HFFc6 (cell line): ENCODE data around the gene PGM5. TPM values are rescaled to one million over a fixed set of nuclear protein-coding genes. Genes with fewer than 3 reads are reported as not detected.

Source experiments
- DNase-seq: peaks from one replicate; pipeline ENCODE4 v3.0.0-alpha.2; 2018
- H3K27ac Mint-ChIP-seq: 2 replicates; pipeline ENCODE4 v1.8.0; 2020; ENCODE audit warnings: mild to moderate bottlenecking, mixed read lengths
- H3K27me3 Mint-ChIP-seq: 2 replicates; pipeline ENCODE4 v1.8.0; 2021; ENCODE audit warnings: mild to moderate bottlenecking, moderate library complexity, mixed read lengths; ENCODE audit not compliant: insufficient read depth
- H3K36me3 Mint-ChIP-seq: 2 replicates; pipeline ENCODE4 v1.8.0; 2021; ENCODE audit warnings: low read depth, mixed read lengths
- H3K4me1 Mint-ChIP-seq: 2 replicates; pipeline ENCODE4 v1.8.0; 2020; ENCODE audit warnings: low read depth, mixed read lengths
- H3K4me3 Mint-ChIP-seq: 2 replicates; pipeline ENCODE4 v1.8.0; 2020; ENCODE audit warnings: mild to moderate bottlenecking, moderate library complexity, mixed read lengths
- H3K9me3 Mint-ChIP-seq: 2 replicates; pipeline ENCODE4 v1.8.0; 2020; ENCODE audit warnings: mild to moderate bottlenecking, mixed read lengths
- total RNA-seq, 6 experiments: library from RNA; stranded (reverse); fragmentation: NEBNext Ultra II Directional; extraction: Animal tissue kit (Norgen Biotek cat#: 25700); gene quantifications; 2 replicates in 1 of 6; 3 replicates in 5 of 6; pipeline ENCODE4 v1.2.3, GENCODE V29; 2021
- TF ChIP-seq, protein P1 (sequence below): fragments of 200-600 bp; sonication (generic); IDR thresholded peaks from 2 replicates; pipeline ENCODE4 v1.5.0; 2021; ENCODE audit warnings: antibody characterized with exemption, mild to moderate bottlenecking

The PGM5 gene
- total RNA-seq, 6 experiments from 2014 or later: 0.24 to 0.85 (median 0.35) TPM; not detected in 1

GRCh38 chr9:68523367-68523936 lies 167.0 kb downstream of the PGM5 start:
- peaks cover 2% of the 10 kb centered on the region for H3K27me3 Mint-ChIP-seq
- no peaks in the 10 kb centered on the region for H3K4me1 Mint-ChIP-seq
- peaks cover 8% of the 10 kb centered on the region for H3K9me3 Mint-ChIP-seq
- no peaks in the 10 kb centered on the region for H3K36me3 Mint-ChIP-seq
- no peak overlapping the region for H3K27ac Mint-ChIP-seq
- H3K4me3 Mint-ChIP-seq: no peak overlapping the region
- TF ChIP-seq, protein P1, sequence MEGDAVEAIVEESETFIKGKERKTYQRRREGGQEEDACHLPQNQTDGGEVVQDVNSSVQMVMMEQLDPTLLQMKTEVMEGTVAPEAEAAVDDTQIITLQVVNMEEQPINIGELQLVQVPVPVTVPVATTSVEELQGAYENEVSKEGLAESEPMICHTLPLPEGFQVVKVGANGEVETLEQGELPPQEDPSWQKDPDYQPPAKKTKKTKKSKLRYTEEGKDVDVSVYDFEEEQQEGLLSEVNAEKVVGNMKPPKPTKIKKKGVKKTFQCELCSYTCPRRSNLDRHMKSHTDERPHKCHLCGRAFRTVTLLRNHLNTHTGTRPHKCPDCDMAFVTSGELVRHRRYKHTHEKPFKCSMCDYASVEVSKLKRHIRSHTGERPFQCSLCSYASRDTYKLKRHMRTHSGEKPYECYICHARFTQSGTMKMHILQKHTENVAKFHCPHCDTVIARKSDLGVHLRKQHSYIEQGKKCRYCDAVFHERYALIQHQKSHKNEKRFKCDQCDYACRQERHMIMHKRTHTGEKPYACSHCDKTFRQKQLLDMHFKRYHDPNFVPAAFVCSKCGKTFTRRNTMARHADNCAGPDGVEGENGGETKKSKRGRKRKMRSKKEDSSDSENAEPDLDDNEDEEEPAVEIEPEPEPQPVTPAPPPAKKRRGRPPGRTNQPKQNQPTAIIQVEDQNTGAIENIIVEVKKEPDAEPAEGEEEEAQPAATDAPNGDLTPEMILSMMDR: no peak
- DNase-seq: no peak

DNA sequence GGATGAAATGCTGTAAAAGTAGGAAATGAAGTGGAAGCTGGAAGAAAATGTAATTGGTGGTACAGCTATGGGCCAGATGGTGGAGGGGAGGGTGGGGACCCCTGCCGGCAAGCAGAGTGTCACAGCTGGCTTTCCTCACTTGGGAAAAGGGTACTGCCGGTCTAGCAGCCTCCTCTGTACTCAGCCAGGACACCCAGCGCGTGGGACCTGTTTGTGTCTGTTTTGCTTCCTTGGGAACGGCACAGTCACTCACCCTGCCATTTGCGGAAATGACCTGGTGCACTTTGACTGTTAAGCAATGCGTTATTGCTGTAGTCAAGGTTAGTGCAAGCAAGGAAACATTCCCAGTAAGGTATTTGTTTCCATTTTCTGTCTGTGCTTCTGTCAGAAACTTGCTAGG lies 174.2 kb downstream of the PGM5 start:
- Mint-ChIP-seq H3K4me3 (no peak overlapping the region), H3K27me3 (no peaks in the 10 kb centered on the region), H3K27ac (no peak overlapping the region), H3K9me3 (peaks cover 11% of the 10 kb centered on the region), H3K36me3 (no peaks in the 10 kb centered on the region), H3K4me1 (no peaks in the 10 kb centered on the region)
- DNase-seq: no peak
- TF ChIP-seq, protein P1: no peak

- TF ChIP-seq, protein P1: no peak
- H3K27ac Mint-ChIP-seq: no peak overlapping the region
- peaks cover 2% of the 10 kb centered on the region; the same call in 1 of the 2 replicates for H3K27me3 Mint-ChIP-seq
- no peaks in the 10 kb centered on the region for H3K4me1 Mint-ChIP-seq
- H3K36me3 Mint-ChIP-seq: no peaks in the 10 kb centered on the region
- H3K4me3 Mint-ChIP-seq: no peak overlapping the region
- peaks cover 11% of the 10 kb centered on the region for H3K9me3 Mint-ChIP-seq
- no peak for DNase-seq
These were observed 175.7 kb downstream of the PGM5 start for GRCh38 chr9:68532131-68532530.

DNA sequence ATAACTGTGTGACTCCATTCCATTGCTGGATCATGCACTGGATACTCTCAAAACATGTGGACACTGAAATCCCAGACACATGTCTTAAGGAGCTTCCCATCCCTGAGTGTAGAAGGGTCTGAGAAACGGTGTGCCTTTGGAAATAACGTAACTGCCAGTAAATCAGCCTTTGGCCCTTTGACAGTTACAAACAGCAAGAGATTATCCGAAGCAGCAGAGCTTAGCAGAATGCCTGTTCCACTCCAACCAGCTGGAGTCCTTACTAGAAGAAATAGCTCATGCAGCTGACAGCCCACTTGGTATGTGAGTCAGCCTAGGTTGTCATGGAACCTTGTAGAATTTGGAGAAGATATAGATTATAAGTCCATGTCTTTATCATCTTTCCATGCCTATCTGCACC lies 177.3 kb downstream of the PGM5 start:
- DNase-seq: no peak
- TF ChIP-seq, protein P1: no peak
- Mint-ChIP-seq H3K4me3 (no peak overlapping the region), H3K27ac (no peak overlapping the region), H3K4me1 (no peaks in the 10 kb centered on the region), H3K36me3 (no peaks in the 10 kb centered on the region), H3K27me3 (peaks cover 2% of the 10 kb centered on the region; the same call in 1 of the 2 replicates), H3K9me3 (peaks cover 11% of the 10 kb centered on the region)

DNA sequence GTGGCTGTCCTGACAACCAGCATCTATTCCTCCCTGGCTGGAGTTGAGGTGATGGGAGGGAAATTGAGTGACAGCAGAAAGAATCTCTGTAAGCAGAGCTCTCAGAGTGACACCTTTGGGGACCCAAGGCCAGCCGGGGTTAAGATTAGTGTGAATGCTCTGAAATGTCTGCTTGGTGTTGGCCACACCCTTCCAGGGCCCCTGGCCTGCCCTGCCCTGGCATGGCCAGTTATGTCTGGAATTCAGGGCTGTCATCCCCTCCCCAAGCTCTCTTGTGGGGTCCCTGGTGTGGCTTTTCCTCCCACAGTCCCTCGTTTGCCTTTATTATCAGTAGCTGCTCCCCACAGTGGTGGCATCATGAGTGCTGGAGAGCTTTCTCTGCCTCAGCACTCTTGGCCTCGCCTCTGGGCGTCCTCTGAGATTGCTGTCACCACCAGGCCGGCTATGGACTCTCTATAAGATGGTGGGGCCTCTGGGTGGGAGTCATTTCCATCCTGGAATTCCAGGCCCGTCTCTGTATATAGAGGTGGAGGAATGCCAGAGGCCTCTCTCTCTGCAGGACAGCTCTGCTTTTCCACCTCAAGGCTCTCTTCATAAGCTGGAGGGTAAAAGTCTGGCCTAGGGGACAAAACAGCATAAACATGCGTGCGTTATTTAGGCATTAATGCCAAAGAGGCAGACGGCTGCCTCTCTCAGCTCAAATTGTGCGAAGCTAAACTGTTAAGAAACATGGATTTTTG lies 180.6 kb downstream of the PGM5 start:
- H3K4me1 Mint-ChIP-seq: no peaks in the 10 kb centered on the region
- H3K27ac Mint-ChIP-seq: no peak overlapping the region
- peaks cover 5% of the 10 kb centered on the region; the same call in 1 of the 2 replicates for H3K9me3 Mint-ChIP-seq
- TF ChIP-seq, protein P1: no peak
- H3K4me3 Mint-ChIP-seq: no peak overlapping the region
- DNase-seq: no peak
- H3K27me3 Mint-ChIP-seq: peaks cover 2% of the 10 kb centered on the region; the same call in 1 of the 2 replicates
- no peaks in the 10 kb centered on the region for H3K36me3 Mint-ChIP-seq
